AG09309 (cell line): ENCODE measurements around the gene WDFY2.

Experiments used
- DNase-seq: peaks from one replicate; pipeline ENCODE4 v3.0.0-alpha.2; 2010; ENCODE audit warnings: low read depth
- H3K4me3 ChIP-seq: 2 replicates; pipeline ENCODE4 v1.5.1; 2011; ENCODE audit warnings: mild to moderate bottlenecking, low read depth, low read length, moderate library complexity; ENCODE audit not compliant: control insufficient read depth
- TF ChIP-seq, protein P1 (sequence below): IDR thresholded peaks from 2 replicates; pipeline ENCODE4 v1.5.1; 2011; ENCODE audit warnings: mild to moderate bottlenecking, low read depth, low read length, inconsistent platforms; ENCODE audit not compliant: insufficient read depth, control insufficient read depth; ENCODE audit errors: missing control alignments

WDFY2 gene

DNA sequence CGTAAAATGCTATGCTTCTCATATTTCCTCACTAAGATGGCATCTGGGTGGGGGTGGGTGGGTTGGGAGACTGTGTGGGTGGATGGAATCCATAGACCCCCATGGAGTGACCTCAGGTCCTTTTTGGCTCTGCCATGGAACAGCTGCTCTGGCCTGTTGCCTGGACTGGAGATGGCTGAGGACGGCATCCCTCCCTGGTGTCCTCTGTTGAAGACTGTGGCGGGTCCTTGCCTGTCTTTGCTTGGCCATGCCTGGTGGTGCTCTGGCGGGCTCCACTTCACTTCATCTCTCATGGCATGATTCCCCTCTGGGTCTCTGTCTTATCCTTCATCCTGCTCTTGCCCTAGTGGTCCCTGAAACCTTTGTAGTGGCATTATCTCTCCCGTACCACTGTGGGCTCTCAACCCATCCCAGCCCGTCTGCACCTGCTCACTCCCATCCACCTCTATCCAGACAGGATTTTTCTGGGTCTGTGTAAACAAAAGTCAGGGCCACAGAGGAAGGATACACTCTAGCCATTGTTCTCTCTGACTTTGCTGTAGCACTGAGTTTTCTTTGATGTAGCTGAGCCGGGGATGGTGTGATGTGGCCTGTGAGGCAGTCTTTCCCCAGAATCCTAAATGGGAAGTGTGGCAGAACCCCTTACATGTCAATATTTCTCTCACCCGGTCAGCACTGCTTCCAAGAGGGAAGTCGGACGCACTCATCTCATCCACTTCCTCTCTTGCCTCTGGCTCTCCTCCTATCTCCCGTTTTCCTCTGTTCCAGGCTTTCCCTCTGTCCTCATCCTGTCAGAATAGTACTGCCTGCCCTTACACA is 36.1 kb downstream of the WDFY2 start:
- no peak overlapping the region for H3K4me3 ChIP-seq
- no peak for DNase-seq
- TF ChIP-seq, protein P1, sequence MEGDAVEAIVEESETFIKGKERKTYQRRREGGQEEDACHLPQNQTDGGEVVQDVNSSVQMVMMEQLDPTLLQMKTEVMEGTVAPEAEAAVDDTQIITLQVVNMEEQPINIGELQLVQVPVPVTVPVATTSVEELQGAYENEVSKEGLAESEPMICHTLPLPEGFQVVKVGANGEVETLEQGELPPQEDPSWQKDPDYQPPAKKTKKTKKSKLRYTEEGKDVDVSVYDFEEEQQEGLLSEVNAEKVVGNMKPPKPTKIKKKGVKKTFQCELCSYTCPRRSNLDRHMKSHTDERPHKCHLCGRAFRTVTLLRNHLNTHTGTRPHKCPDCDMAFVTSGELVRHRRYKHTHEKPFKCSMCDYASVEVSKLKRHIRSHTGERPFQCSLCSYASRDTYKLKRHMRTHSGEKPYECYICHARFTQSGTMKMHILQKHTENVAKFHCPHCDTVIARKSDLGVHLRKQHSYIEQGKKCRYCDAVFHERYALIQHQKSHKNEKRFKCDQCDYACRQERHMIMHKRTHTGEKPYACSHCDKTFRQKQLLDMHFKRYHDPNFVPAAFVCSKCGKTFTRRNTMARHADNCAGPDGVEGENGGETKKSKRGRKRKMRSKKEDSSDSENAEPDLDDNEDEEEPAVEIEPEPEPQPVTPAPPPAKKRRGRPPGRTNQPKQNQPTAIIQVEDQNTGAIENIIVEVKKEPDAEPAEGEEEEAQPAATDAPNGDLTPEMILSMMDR = no peak

DNA sequence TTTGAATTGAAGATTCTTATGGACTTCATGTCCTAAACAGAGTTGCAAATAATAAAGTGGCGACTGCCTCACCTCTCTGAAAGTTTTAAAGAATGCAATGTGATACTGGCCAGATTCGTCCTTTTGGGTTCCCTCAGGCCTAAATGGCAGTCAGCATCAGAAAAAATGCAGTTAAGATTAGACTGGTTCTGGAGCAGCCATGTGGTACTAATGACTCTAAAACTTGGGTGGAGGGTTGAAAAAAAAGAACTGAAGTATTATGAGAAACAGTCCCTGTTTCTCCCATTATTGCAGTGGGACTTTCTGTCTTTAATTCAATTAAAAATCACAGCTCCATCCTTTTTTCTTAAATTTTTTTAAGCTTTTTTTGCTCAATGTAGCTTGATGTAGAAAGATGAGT is 37.3 kb downstream of the WDFY2 start:
- no peak for DNase-seq
- TF ChIP-seq, protein P1 = no peak
- no peak overlapping the region for H3K4me3 ChIP-seq

- TF ChIP-seq, protein P1 = no peak
- DNase-seq = no peak
- no peak overlapping the region for H3K4me3 ChIP-seq
These were observed 39.2 kb downstream of the WDFY2 start for GRCh38 chr13:51623473-51623872.

- no peak overlapping the region for H3K4me3 ChIP-seq
- TF ChIP-seq, protein P1 = no peak
- DNase-seq = no peak
These were observed 39.9 kb downstream of the WDFY2 start for GRCh38 chr13:51624207-51624606.

DNA sequence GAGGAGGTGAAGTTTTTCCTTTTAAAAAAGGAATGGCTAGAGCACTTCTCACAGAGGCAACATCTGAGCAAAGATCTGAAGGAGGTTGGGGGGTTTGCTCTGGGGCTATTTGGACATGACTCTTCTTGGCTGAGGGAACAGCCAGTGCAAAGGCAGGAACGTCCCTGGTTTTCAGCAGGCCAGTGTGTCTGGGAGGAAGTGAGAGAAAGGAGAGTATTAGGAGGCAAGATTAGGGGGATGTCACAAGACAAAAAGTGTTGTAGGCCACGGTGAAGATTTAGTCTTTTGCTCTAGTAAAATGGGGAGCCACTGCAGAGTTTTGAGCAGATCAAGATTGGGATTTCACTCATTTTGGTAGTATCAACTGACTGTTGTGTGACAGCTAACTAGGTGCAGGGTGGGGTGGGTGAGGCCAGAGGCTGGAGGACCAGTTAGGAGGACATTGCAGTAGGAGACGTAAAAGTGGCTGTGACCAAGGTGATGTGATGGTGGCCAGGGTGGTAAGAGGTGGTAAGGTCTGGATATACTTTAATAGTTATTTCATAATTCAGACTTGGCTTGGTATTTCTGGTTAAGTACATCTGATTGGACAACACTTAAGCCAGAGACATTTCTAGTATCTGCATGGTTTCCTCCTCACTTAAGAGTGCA is 40.6 kb downstream of the WDFY2 start:
- H3K4me3 ChIP-seq = no peak overlapping the region
- TF ChIP-seq, protein P1 = no peak
- DNase-seq = no peak

- DNase-seq = no peak
- TF ChIP-seq, protein P1 = no peak
- H3K4me3 ChIP-seq = no peak overlapping the region
These were observed 41.5 kb downstream of the WDFY2 start for GRCh38 chr13:51625555-51626345.
